Kidney (tissue), 14 donors: ENCODE measurements around the gene RPRD1B. TPM values are rescaled to one million over a fixed set of nuclear protein-coding genes. Genes with fewer than 3 reads are reported as not detected.
A peak's percentile ranks its signal among the peaks of the same experiment; 100 is the strongest.

Source experiments
- DNase-seq, 5 donors: peaks; one replicate each; pipeline ENCODE4 v3.0.0-alpha.2; 2013 to 2020
- FAIRE-seq: peaks from 2 replicates; lab custom pipeline; 2012; peaks lifted over from hg19 to GRCh38; lab: Jason Lieb, UNC
- H3K27ac ChIP-seq, 2 donors: one replicate each; pipeline ENCODE4 v1.7.0; 2013; ENCODE audit warnings: low read depth in 2 of 2, low read length in 2 of 2, inconsistent platforms in 1 of 2
- H3K27me3 ChIP-seq: one replicate; pipeline ENCODE4 v1.7.1; 2013; ENCODE audit warnings: low read length, inconsistent platforms; ENCODE audit not compliant: control insufficient read depth, insufficient read depth
- H3K36me3 ChIP-seq, 3 donors: one replicate each; pipeline versions ENCODE4 v1.7.0 to v1.7.1; 2013; ENCODE audit warnings: low read length in 3 of 3, control low read depth in 1 of 3, inconsistent platforms in 1 of 3; ENCODE audit not compliant: insufficient read depth in 3 of 3, control insufficient read depth in 2 of 3
- H3K4me1 ChIP-seq, 3 donors: one replicate each; pipeline versions ENCODE4 v1.7.0 to v1.7.1; 2013; ENCODE audit warnings: low read length in 3 of 3, inconsistent platforms in 1 of 3, low read depth in 1 of 3; ENCODE audit not compliant: control insufficient read depth in 2 of 3, insufficient read depth in 2 of 3
- H3K4me3 ChIP-seq, 3 donors: one replicate each; pipeline versions ENCODE4 v1.7.0 to v1.8.1; 2013; ENCODE audit warnings: low read length in 3 of 3, control low read depth in 1 of 3, inconsistent platforms in 1 of 3
- H3K9ac ChIP-seq, 3 donors: one replicate each; pipeline versions ENCODE4 v1.7.0 to v1.7.1; 2013; ENCODE audit warnings: low read length in 3 of 3, control low read depth in 1 of 3, inconsistent platforms in 1 of 3
- H3K9me3 ChIP-seq, 3 donors: one replicate each; pipeline versions ENCODE4 v1.7.0 to v1.7.1; 2013; ENCODE audit warnings: low read length in 3 of 3, control low read depth in 1 of 3, inconsistent platforms in 1 of 3; ENCODE audit not compliant: control insufficient read depth in 2 of 3, insufficient read depth in 1 of 3
- CTCF ChIP-seq: IDR thresholded peaks from 3 replicates; pipeline ENCODE4 v1.5.1; 2012; ENCODE audit warnings: mild to moderate bottlenecking, moderate library complexity, borderline replicate concordance; ENCODE audit not compliant: insufficient read depth; ENCODE audit errors: extremely low read depth
- intact Hi-C: fragments of 100-400 bp; cut with DNase I; formaldehyde crosslinking; loops from one replicate; pipeline ENCODE4 v1.11.1; 2022
- polyA plus RNA-seq: library from polyadenylated mRNA; stranded (reverse); fragments of 350-450 nt; fragmentation: Illumina TruSeq; extraction: RNeasy Lipid Tissue Mini Kit (QIAGEN cat#74804); gene quantifications from one replicate; pipeline ENCODE4 v1.2.3, GENCODE V29; 2014; ENCODE audit warnings: low read depth, low replicate concordance; ENCODE audit not compliant: insufficient read depth
- total RNA-seq: library from RNA; stranded (reverse); fragmentation: NEBNext Ultra II Directional; extraction: Animal tissue kit (Norgen Biotek cat#: 25700); gene quantifications from one replicate; pipeline ENCODE4 v1.2.1, GENCODE V29; 2021
- donor health status: control.
- donor health status: control.
- donor health status: control.
- donor health status: control.
- donor health status: control.
- donor health status: DM: yes; HTN: yes; CAD: no.
- donor health status: Normal renal cell carcinoma (clear cell type).

RPRD1B gene
- total and polyA plus RNA-seq, 2 donors from 2014 or later = 13.4 to 34.4 TPM

DNA sequence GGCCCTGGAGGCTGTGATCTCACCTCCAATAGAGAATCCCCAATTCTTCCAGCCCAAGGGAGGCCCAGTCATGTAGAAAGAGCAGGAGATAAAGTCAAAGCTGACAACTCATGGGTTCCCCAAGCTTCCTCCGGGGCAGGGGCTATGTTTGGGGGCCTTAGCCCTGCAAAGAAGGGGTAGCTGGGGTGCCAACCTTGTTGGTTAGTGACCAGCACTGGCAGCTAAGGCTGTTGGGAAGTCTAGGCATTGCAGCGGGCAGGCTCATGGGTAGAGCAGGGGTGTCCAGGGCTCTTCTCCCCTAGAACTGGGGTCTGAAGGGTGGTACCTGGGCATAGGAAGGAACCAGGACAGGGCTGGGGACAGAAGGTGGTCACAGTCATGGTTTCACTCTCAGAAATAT lies 95.1 kb downstream of the RPRD1B start:
- FAIRE-seq = no peak
- Histone ChIP-seq H3K9ac (no peak overlapping the region), H3K27ac (no peak overlapping the region), H3K4me3 (no peak overlapping the region), H3K36me3 (no peaks in the 10 kb centered on the region), H3K9me3 (no peaks in the 10 kb centered on the region), H3K27me3 (no peaks in the 10 kb centered on the region), H3K4me1 (peaks cover 0 to 13% (median 10%) of the 10 kb centered on the region in 3 donors)
- intact Hi-C loops = no loop called here
- TF ChIP-seq CTCF = no peak
- DNase-seq = peak in 2 of 5 donors; percentile 28 to 50

DNA sequence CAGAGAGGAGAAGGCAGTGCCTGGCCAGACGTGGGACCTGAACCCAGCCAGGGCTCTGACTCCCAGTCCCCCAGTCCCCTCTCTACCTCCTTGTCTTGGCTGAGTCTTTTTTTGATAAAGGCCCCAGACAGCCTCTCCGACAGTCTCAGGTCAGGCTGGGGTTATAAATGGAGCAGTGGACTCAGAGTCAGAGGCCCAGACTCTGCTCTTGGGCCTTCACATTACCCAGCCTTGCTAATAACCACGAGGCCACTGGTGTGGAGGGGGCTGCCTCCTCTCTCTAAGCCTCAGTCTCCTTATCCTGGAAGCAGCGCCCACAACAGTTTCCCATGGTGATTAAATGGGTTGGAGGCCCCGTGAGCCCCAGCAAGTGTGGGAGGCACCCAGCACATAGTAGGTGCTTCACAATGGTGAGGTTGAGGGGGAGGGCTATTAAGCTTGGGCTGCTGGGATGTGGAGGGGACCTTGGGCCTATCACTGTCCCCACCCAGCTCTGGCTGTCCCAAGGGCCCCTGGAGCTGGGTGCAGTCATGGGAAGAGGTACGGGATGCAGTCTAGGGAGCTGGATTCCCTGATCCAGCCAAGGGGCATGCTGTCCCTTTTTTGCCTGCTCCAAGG lies 95.8 kb downstream of the RPRD1B start:
- Histone ChIP-seq H3K4me1 (peaks cover 0 to 17% (median 14%) of the 10 kb centered on the region in 3 donors), H3K4me3 (no peak overlapping the region), H3K27me3 (no peaks in the 10 kb centered on the region), H3K9me3 (no peaks in the 10 kb centered on the region), H3K36me3 (no peaks in the 10 kb centered on the region), H3K27ac (no peak overlapping the region), H3K9ac (no peak overlapping the region)
- intact Hi-C loops = no loop called here
- FAIRE-seq (no peak), DNase-seq (peak in 2 of 5 donors; percentile 31 to 46)
- no peak for TF ChIP-seq CTCF

DNA sequence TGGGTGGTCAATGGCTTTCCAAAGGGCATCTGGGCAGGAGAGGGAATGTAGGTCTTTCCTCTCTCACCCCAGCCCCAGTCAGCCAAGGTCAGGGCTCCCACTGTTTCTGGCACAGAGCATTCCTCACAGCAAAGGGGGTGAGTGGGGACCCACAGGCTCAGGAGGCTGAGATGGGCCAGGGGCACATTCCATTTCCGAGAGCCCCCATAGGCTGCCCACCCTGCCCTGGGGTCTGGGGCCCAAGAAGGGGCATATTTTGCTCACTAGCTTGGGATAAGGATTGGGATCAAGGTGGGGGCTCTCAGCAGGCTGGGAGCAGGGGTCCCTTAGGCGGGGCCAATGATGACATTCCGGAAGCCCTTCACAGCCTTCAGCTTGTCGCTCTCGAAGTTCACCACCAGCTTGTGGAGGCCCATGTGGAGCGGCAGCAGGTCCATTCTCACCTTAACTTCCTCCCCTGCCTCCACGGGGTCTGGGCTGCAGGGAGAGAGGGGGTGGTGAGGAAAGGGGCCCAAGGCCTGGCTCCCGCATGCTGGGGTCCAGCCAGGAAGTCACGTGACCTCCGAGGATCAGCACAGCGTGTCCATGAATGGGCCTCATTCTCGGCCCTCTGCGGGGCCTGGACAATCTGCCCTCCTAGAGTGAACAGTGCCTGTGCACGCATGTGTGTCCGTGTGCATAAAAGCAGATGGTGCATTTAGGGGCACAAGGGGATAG lies 96.5 kb downstream of the RPRD1B start:
- H3K4me1 ChIP-seq = peaks cover 0 to 21% (median 20%) of the 10 kb centered on the region in 3 donors
- H3K27me3 ChIP-seq = no peaks in the 10 kb centered on the region
- TF ChIP-seq CTCF = no peak
- FAIRE-seq (no peak), DNase-seq (peak in 2 of 5 donors; percentile 46 to 68)
- no peak overlapping the region for H3K4me3 ChIP-seq
- no peaks in the 10 kb centered on the region for H3K9me3 ChIP-seq
- intact Hi-C loops = no loop called here
- no peak overlapping the region for H3K27ac ChIP-seq
- no peak overlapping the region for H3K9ac ChIP-seq
- no peaks in the 10 kb centered on the region for H3K36me3 ChIP-seq
